ENCODE measurements around the gene LRRC75A.

GRCh38 chr17:16398270-16399267 lies 93.4 kb downstream of the LRRC75A start:
- no peak for TF ChIP-seq CTCF (IDR thresholded peaks at IDR 0.05; ENCODE audit: extremely low read depth in 1 of 2, insufficient read depth in 1 of 2, low read depth in 1 of 2, low read length in 2 of 2)
- TF ChIP-seq EZH2 (IDR thresholded peaks at IDR 0.05; ENCODE audit: borderline replicate concordance, low read depth, low read length, severe bottlenecking), result no peak
- no peak for TF ChIP-seq POLR2A (IDR thresholded peaks at IDR 0.05; ENCODE audit: low read depth, low read length)
- TF ChIP-seq JUN (IDR thresholded peaks at IDR 0.05; ENCODE audit: borderline replicate concordance, insufficient read depth, insufficient read length, low read depth), result peak; percentile 65
- no peak for TF ChIP-seq POLR2AphosphoS5 (IDR thresholded peaks at IDR 0.05; ENCODE audit: insufficient read depth, low read depth, low read length)
- TF ChIP-seq MAX (IDR thresholded peaks at IDR 0.05; ENCODE audit: insufficient read depth, insufficient read length), result no peak
- TF ChIP-seq FOS (IDR thresholded peaks at IDR 0.05; ENCODE audit: borderline replicate concordance, insufficient read depth, low read length), result no peak

Measured in endothelial cell of umbilical vein (primary cell).